ENCODE data around the gene COL4A2.
"Not testable (repeated sequence)": the region's sequence is repeated elsewhere in the genome, so short reads cannot be mapped to it uniquely, and the experiment has no call there.

COL4A2 gene

GRCh38 chr13:110521946-110522345 is 214.9 kb downstream of the COL4A2 start:
- no peak for DNase-seq (ENCODE audit: extremely low read depth in 1 of 2, low read depth in 1 of 2)

DNA sequence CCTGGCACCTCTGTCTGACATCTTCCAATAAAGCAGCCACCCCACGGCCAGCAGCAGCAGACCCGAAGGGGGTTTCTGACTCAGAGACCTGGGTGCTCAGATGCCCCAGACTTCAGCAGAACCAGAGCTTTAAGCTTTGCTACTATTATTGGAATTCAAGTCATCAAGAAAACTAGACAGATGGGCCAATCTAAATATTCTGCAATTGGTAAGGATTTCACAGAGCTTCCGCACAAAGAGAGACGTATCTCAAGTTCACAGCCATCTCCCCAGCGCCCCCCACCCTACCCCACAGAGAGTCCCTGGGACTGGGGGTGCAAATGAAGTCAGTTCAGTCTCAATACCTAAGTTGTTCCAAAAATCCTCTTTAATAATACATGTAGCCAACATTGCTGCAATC is 215.6 kb downstream of the COL4A2 start:
- DNase-seq (ENCODE audit: extremely low read depth in 1 of 2, low read depth in 1 of 2), result no peak

DNA sequence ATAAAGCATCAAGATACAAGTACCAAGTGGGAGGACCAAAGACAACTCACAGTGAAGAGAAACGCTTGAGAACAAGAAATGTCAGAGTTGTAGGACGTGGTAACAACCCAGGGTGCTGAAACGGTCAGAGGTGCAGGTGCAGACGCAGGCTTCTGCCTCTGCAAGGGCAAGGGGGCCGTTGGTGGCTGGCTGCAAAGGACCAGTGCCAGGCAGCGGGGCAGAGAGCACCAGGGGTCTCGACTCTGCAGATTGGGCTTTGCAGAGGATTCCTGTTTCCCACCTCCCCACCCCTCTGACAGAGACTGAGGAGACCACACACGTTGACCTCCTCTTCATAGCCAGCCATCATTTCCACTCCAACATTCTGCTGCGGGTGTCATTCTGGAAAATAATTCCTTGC is 216.1 kb downstream of the COL4A2 start:
- no peak for DNase-seq (ENCODE audit: extremely low read depth in 1 of 2, low read depth in 1 of 2)

- no peak for DNase-seq (ENCODE audit: extremely low read depth in 1 of 2, low read depth in 1 of 2)
Measured at GRCh38 chr13:110523838-110524540, 216.9 kb downstream of the COL4A2 start.

- DNase-seq (ENCODE audit: extremely low read depth in 1 of 2, low read depth in 1 of 2), result no peak
Measured at GRCh38 chr13:110524541-110525257, 217.6 kb downstream of the COL4A2 start.

DNA sequence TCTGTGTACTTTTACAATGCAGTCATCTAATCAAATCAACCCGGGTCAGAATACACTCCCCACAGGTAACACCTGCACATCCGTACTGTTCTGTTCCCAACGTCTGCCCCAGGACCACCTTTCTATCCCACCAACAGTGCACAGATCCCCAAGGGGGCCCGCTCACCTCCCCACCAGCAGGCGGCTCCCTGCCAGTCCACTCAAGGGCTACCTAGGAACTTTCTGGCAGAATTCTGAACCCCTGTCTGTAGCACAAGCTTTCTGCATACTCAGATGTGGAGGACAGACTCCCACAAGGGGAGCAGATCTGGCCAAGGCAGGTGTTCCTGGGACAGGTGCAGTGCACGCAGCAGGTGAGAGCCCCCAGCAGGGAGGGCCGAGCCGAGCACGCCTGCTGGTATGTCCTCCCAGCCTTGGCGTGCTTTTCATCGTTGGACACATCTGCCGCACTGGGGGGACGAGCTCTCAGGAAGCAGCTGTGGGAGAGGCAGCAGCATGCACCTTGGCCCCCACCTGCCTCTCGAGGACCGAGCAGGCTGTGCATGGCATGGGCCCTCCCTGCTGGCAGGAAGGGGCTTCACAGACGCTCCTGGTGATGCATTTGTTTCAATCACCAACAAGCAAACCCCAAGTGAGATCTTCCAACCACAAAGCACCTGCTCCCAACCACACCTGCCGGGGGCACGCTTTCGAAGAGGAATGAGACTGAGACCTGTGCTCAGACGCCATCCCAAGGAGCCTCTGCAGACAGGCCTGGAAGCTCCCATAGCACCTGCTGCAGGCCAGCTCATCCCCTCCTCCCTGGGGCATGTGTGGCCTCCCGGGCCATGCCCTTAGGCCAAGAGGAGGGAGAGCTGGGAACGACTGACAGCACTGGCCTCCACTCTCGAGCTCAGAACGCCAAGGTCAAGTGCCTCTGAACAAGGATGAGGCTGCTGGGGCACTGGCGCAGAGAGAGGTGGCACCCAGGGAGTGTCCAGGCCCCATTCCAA is 218.5 kb downstream of the COL4A2 start:
- DNase-seq (ENCODE audit: extremely low read depth in 1 of 2, low read depth in 1 of 2), result no peak

- no peak for DNase-seq (ENCODE audit: extremely low read depth in 1 of 2, low read depth in 1 of 2)
Measured at GRCh38 chr13:110528371-110528770, 221.3 kb downstream of the COL4A2 start.

- DNase-seq (ENCODE audit: extremely low read depth in 1 of 2, low read depth in 1 of 2), result no peak
Measured at GRCh38 chr13:110528911-110529310, 221.8 kb downstream of the COL4A2 start.

DNA sequence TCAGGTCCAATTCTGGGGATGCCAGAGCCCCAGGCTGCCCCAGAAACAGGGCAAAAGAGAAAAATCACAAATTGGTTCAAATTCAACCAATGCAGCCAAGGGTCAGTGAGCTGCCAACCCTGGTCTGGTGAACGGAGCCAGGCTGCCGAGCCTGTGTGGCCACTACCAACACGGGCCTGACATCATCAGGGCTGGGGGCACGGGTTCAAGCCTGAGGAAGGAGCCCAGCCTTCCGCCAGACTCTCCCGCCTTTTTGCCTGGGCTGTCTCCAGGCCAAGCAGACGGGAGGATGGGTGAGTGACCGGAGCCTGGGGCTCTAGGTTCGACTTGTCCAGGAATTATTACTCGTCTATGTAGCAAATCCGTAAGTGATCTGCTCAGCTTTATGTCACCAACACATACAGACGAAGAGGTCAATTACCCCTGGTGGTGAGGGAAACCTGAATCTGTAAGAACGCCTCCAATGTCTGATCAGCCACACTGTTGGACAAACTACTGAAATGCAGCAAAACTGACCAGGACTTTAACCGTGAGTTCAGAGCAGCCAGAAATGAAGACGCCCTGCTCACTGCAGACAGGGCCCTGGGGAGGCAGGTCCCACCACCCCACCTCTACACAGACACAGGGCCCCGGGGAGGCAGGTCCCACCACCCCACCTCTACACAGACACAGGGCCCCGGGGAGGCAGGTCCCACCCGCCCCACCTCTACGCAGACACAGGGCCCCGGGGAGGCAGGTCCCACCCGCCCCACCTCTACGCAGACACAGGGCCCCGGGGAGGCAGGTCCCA is 222.6 kb downstream of the COL4A2 start:
- DNase-seq (ENCODE audit: extremely low read depth in 1 of 2, low read depth in 1 of 2), result no peak

DNA sequence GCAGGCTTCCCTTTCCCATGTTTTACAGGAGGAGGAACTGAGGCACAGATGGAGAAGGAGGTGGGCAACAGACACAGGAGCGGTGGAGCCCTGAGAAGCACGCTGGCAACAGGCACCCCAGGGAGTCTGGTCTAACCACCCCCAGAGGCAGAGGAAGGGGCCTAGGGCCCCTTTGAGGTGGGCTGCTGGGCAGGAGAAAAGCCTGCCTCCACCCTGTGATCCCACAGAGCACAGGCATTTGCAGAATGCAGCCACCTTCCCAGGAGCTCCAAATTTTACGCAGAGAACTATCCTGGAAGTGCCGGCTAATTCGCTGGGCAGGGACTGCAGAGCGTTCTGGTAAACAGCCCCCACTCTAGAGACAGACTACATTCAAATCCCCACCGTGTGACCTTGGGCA is 224.0 kb downstream of the COL4A2 start:
- no peak for DNase-seq (ENCODE audit: extremely low read depth in 1 of 2, low read depth in 1 of 2)

DNA sequence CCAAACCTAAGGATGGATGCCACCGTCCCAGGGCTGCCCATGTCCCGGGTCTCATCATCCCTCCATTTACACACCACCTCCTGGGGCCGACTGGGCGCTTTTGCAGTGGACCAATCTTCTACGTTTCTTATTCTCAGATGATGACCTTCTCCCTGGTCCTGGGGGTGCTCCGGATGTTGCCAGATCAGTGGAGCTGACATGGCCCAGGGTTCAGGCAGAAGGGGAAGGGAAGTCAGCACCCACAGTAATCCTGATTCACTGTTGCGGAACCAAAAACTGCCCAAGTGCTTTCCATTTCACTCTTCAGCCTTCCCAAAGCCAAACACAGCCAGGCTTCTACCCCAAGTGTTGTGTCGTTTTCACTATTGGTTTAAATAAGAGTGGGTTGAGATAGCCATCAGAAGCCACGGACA is 224.6 kb downstream of the COL4A2 start:
- DNase-seq (ENCODE audit: extremely low read depth in 1 of 2, low read depth in 1 of 2), result no peak

- not testable (repeated sequence) for DNase-seq (ENCODE audit: extremely low read depth in 1 of 2, low read depth in 1 of 2)
Measured at GRCh38 chr13:110532258-110532657, 225.2 kb downstream of the COL4A2 start.

GRCh38 chr13:110533771-110534670 is 226.9 kb downstream of the COL4A2 start:
- DNase-seq (ENCODE audit: extremely low read depth in 1 of 2, low read depth in 1 of 2), result no peak

DNA sequence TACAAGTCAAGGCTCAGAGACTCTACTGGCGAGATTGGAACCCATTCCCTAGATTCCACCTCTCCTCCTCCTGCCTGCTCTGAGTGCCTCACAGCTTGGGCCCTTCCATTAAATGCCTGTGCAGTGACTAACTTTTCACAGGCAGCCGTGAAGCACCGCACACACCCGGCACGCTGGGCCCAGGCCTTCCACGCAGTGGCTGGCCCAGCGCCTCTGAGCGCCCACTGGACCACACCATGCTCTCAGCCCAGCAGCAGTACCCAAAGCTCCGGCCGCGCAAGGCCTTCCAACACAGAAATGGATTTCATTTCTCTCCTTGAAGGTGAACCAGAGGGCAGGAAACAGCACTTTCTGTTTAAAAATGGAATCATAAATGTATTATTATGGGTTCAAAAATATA is 228.4 kb downstream of the COL4A2 start:
- no peak for DNase-seq (ENCODE audit: extremely low read depth in 1 of 2, low read depth in 1 of 2)

- DNase-seq (ENCODE audit: extremely low read depth in 1 of 2, low read depth in 1 of 2), result no peak
Measured at GRCh38 chr13:110536006-110536693, 229.1 kb downstream of the COL4A2 start.

DNA sequence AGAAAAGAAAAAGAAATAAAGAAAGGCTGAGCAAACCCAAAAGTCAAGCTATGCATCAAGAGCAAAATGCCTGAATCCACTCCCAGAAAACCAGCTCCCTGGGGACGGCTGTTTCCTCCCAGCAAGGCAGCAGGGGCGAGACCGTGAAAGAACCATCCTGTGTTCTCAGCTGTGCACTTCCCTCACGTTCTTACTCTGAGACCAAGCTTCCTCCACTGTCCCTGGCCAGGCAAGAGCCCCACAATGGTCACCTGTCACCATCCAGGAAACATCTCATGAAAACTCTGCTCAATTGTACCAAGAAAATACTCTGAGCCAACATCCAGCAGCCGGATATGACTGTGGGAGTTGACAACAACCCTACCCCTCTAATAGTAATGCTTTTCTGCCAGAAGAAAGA is 231.5 kb downstream of the COL4A2 start:
- no peak for DNase-seq (ENCODE audit: extremely low read depth in 1 of 2, low read depth in 1 of 2)

GRCh38 chr13:110539894-110540293 is 232.8 kb downstream of the COL4A2 start:
- DNase-seq (ENCODE audit: extremely low read depth in 1 of 2, low read depth in 1 of 2), result no peak

DNA sequence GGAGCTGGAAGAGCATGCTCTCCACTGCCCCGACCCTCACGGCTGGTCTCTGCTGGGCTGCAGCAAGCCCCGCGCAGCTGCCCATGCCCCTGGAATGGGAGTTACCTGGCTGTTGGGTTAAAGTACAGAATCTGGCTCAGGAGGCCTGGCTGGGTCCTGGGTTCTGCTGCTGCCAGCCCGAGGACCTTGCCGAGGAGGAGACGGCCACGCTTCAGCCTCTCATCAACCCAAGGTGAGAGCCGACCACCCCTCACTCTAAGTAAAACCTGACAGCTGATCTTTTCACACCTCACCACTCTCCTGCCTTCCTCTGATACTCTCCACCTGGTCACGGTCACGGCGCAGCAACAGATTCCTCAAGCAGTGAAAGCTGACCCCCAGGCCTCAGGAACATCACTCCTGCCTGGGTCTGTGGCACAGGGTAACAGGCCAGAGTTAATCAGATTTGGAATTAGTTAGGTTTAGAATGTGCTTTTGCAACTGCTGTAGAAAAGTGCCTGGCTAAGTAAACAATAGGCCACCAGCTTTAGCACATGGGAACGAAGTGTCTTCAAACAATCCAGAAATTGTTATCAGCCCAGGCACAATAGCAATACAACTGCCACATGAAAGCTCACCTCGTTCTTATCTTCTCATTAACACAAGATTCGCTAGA is 233.9 kb downstream of the COL4A2 start:
- no peak for DNase-seq (ENCODE audit: extremely low read depth in 1 of 2, low read depth in 1 of 2)

Measured in stimulated activated CD8-positive, alpha-beta memory T cell treated with anti-CD3 and anti-CD28 coated beads, Interleukin-7, amount 100 ng/mL, for 48 hours (primary cell).